Trophoblast cell (in vitro differentiated cells and primary cell): ENCODE measurements around the gene TMEM255B.

Source experiments
- DNase-seq, 2 donors: peaks; one replicate each; pipeline ENCODE4 v3.0.0-alpha.2; 2016
- H2AFZ ChIP-seq: 2 replicates; pipeline ENCODE4 v1.6.1; 2013; ENCODE audit warnings: low read length, moderate library complexity, mild to moderate bottlenecking; ENCODE audit not compliant: insufficient read depth, poor library complexity
- H2AK5ac ChIP-seq: 2 replicates; pipeline ENCODE4 v1.6.1; 2013; ENCODE audit warnings: mild to moderate bottlenecking, low read length
- H2BK120ac ChIP-seq: 2 replicates; pipeline ENCODE4 v1.6.1; 2013; ENCODE audit warnings: low read length, mild to moderate bottlenecking, moderate library complexity; ENCODE audit not compliant: insufficient read depth, poor library complexity
- H2BK12ac ChIP-seq: 2 replicates; pipeline ENCODE4 v1.6.1; 2013; ENCODE audit warnings: mild to moderate bottlenecking, low read length, moderate library complexity
- H2BK5ac ChIP-seq: 2 replicates; pipeline ENCODE4 v1.6.1; 2013; ENCODE audit warnings: low read length, low read depth, moderate library complexity, mild to moderate bottlenecking; ENCODE audit not compliant: poor library complexity
- H3K14ac ChIP-seq: 2 replicates; pipeline ENCODE4 v1.6.1; 2013; ENCODE audit warnings: mild to moderate bottlenecking, low read length
- H3K18ac ChIP-seq: 2 replicates; pipeline ENCODE4 v1.6.1; 2013; ENCODE audit warnings: mild to moderate bottlenecking, low read length
- H3K23ac ChIP-seq: 2 replicates; pipeline ENCODE4 v1.6.1; 2013; ENCODE audit warnings: low read length
- H3K27ac ChIP-seq: 2 replicates; pipeline ENCODE4 v1.5.1; 2013; ENCODE audit warnings: low read depth, mild to moderate bottlenecking, inconsistent platforms, low read length, moderate library complexity
- H3K27me3 ChIP-seq: 2 replicates; pipeline ENCODE4 v1.6.1; 2013; ENCODE audit warnings: inconsistent platforms, mild to moderate bottlenecking, low read length, moderate library complexity; ENCODE audit not compliant: insufficient read depth
- H3K36me3 ChIP-seq, 2 experiments: 1 replicate in 1 of 2; 2 replicates in 1 of 2; pipeline ENCODE4 v1.6.1; 2013; ENCODE audit warnings: low read length in 2 of 2, mild to moderate bottlenecking in 2 of 2, moderate library complexity in 1 of 2; ENCODE audit not compliant: insufficient read depth in 2 of 2, control insufficient read depth in 1 of 2
- H3K4ac ChIP-seq: 2 replicates; pipeline ENCODE4 v1.6.1; 2013; ENCODE audit warnings: low read depth, mild to moderate bottlenecking, low read length, moderate library complexity
- H3K4me1 ChIP-seq, 2 experiments: 1 replicate in 1 of 2; 2 replicates in 1 of 2; pipeline ENCODE4 v1.6.1; 2013; ENCODE audit warnings: low read length in 2 of 2, mild to moderate bottlenecking in 2 of 2, moderate library complexity in 1 of 2; ENCODE audit not compliant: insufficient read depth in 2 of 2, control insufficient read depth in 1 of 2
- H3K4me2 ChIP-seq: 2 replicates; pipeline ENCODE4 v1.6.1; 2013; ENCODE audit warnings: inconsistent platforms, mild to moderate bottlenecking, low read length, moderate library complexity
- H3K4me3 ChIP-seq: 2 replicates; pipeline ENCODE4 v1.5.1; 2013; ENCODE audit warnings: mild to moderate bottlenecking, low read depth, low read length, inconsistent platforms
- H3K79me1 ChIP-seq: one replicate; pipeline ENCODE4 v1.6.1; 2013; ENCODE audit warnings: low read length
- H3K79me2 ChIP-seq: 2 replicates; pipeline ENCODE4 v1.6.1; 2013; ENCODE audit warnings: low read length, mild to moderate bottlenecking; ENCODE audit not compliant: control insufficient read depth, insufficient read depth, poor library complexity
- H3K9ac ChIP-seq: 2 replicates; pipeline ENCODE4 v1.6.1; 2013; ENCODE audit warnings: mild to moderate bottlenecking, low read length
- H3K9me3 ChIP-seq: 2 replicates; pipeline ENCODE4 v1.6.1; 2013; ENCODE audit warnings: low read depth, mild to moderate bottlenecking, control low read depth, inconsistent platforms, low read length; ENCODE audit not compliant: insufficient read depth
- H4K12ac ChIP-seq: 2 replicates; pipeline ENCODE4 v1.6.1; 2013; ENCODE audit warnings: low read depth, mild to moderate bottlenecking, low read length, moderate library complexity
- H4K8ac ChIP-seq: 2 replicates; pipeline ENCODE4 v1.6.1; 2013; ENCODE audit warnings: low read depth, mild to moderate bottlenecking, low read length, moderate library complexity
- H4K91ac ChIP-seq: one replicate; pipeline ENCODE4 v1.6.1; 2013; ENCODE audit warnings: low read depth, mild to moderate bottlenecking, low read length, moderate library complexity
- WGBS: extraction: QIAGEN DNeasy Blood & Tissue Kit; methylation state at CpG from one replicate; pipeline ENCODE4 v1.1.7; 2013; ENCODE audit warnings: missing lambda C conversion rate; ENCODE audit not compliant: insufficient read length, insufficient coverage; ENCODE audit errors: extremely low coverage; 5-methylcytosine and 5-hydroxymethylcytosine counted together

The TMEM255B gene

DNA sequence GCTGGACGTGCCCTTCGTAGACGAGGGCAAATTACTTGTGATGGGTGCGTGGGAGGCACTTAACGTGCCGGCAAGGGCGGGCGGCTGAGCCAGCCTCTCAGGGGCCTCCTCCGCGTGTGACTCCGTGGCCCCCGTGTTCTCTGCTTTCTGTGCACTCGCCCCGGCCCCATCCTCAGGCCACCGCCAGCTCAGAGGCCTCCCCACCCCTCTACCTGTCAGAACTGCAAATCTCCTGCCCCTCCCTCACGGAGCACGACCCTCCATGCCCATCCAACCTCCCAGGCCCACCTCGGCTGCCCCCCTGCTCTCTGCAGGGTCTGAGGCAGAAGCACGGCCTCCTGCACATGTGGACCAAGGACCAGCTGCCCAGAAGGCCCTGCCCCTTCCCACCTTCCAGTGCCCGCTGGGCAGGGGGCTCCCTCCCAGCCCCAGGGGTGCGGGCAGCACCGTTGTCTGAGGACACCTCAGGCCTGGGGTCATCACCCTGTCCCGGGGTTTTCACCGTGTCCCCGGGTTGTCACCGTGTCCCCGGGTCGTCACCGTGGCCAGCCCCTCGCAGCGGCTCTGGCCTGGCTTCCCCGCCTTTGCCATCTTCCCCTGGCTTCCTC is 44.5 kb downstream of the TMEM255B start:
- Histone ChIP-seq H2BK5ac (no peak overlapping the region), H3K27ac (no peak overlapping the region), H2AFZ (no peak overlapping the region), H3K23ac (no peak overlapping the region), H3K4me3 (no peak overlapping the region), H3K79me1 (no peaks in the 10 kb centered on the region), H3K27me3 (no peaks in the 10 kb centered on the region), H3K9me3 (peaks cover 20% of the 10 kb centered on the region), H3K36me3 (no peaks in the 10 kb centered on the region), H2BK12ac (no peak overlapping the region), H3K4me1 (no peaks in the 10 kb centered on the region), H4K8ac (no peak overlapping the region), H3K4ac (no peak overlapping the region), H3K4me2 (no peak overlapping the region), H3K14ac (no peak overlapping the region), H4K91ac (no peak overlapping the region), H3K79me2 (no peaks in the 10 kb centered on the region), H2AK5ac (no peak overlapping the region), H3K9ac (no peak overlapping the region), H3K18ac (no peak overlapping the region), H2BK120ac (no peak overlapping the region), H4K12ac (no peak overlapping the region)
- no peak for DNase-seq
- WGBS = no CpG with 5 or more reads among the region's 32 CpGs

DNA sequence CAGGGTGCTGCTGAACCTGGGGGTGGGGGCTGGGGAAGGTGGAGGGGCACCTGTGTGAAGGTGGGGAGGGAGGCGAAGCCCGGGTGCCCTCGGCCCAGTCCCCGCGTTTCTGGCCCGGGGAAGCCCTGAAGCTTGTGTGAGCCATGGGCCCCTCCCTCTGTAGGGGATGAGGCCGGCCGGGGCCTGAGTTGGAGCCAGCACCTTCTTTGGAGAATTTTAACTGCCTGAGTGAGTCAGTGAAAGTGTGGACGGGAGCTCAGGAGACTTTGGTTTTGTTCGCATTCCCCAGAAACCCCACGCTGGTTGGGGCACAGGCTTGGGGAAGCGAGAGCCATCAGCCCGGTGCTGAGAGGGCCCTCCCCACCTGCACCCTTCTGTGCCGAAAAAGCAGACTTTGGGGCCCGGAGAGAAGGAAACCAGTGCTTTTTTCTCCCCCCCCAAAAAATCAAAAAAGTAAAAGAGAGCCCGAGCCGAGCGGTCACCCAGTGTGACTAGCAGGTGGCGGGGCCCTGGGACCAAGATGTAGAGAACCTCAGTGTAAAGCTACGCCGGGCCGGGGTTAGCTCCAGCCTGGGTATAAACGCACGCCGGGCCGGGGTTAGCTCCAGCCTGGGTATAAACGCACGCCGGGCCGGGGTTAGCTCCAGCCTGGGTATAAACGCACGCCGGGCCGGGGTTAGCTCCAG is 45.1 kb downstream of the TMEM255B start:
- Histone ChIP-seq H3K4ac (no peak overlapping the region), H2AK5ac (no peak overlapping the region), H2BK120ac (no peak overlapping the region), H3K4me1 (no peaks in the 10 kb centered on the region), H3K23ac (no peak overlapping the region), H3K79me1 (no peaks in the 10 kb centered on the region), H4K8ac (no peak overlapping the region), H2AFZ (no peak overlapping the region), H3K36me3 (no peaks in the 10 kb centered on the region), H2BK5ac (no peak overlapping the region), H3K18ac (no peak overlapping the region), H2BK12ac (no peak overlapping the region), H4K12ac (no peak overlapping the region), H3K27ac (no peak overlapping the region), H3K79me2 (no peaks in the 10 kb centered on the region), H3K9ac (no peak overlapping the region), H3K9me3 (peaks cover 24% of the 10 kb centered on the region), H4K91ac (no peak overlapping the region), H3K4me2 (no peak overlapping the region), H3K27me3 (no peaks in the 10 kb centered on the region), H3K4me3 (no peak overlapping the region), H3K14ac (no peak overlapping the region)
- WGBS = no CpG with 5 or more reads among the region's 34 CpGs
- no peak for DNase-seq

- H3K36me3 ChIP-seq = no peaks in the 10 kb centered on the region
- no peak for DNase-seq
- WGBS = no CpG with 5 or more reads among the region's 39 CpGs
- H3K27me3 ChIP-seq = no peaks in the 10 kb centered on the region
- H2BK12ac ChIP-seq = no peak overlapping the region
- H3K14ac ChIP-seq = no peak overlapping the region
- H3K23ac ChIP-seq = no peak overlapping the region
- no peak overlapping the region for H3K4ac ChIP-seq
- no peak overlapping the region for H3K9ac ChIP-seq
- no peaks in the 10 kb centered on the region for H3K79me2 ChIP-seq
- peaks cover 25% of the 10 kb centered on the region for H3K9me3 ChIP-seq
- no peaks in the 10 kb centered on the region for H3K4me1 ChIP-seq
- no peaks in the 10 kb centered on the region for H3K79me1 ChIP-seq
- no peak overlapping the region for H2BK120ac ChIP-seq
- no peak overlapping the region for H4K12ac ChIP-seq
- H2BK5ac ChIP-seq = no peak overlapping the region
- H4K91ac ChIP-seq = no peak overlapping the region
- H3K4me3 ChIP-seq = no peak overlapping the region
- H4K8ac ChIP-seq = no peak overlapping the region
- no peak overlapping the region for H2AK5ac ChIP-seq
- no peak overlapping the region for H3K27ac ChIP-seq
- H3K18ac ChIP-seq = no peak overlapping the region
- no peak overlapping the region for H3K4me2 ChIP-seq
- H2AFZ ChIP-seq = no peak overlapping the region
Measured at GRCh38 chr13:113804703-113805430, 45.8 kb downstream of the TMEM255B start.

GRCh38 chr13:113805431-113806103 is 46.5 kb downstream of the TMEM255B start:
- Histone ChIP-seq H3K27ac (no peak overlapping the region), H3K79me1 (no peaks in the 10 kb centered on the region), H3K27me3 (no peaks in the 10 kb centered on the region), H3K9ac (no peak overlapping the region), H3K4me3 (no peak overlapping the region), H2BK5ac (no peak overlapping the region), H3K14ac (no peak overlapping the region), H3K4ac (no peak overlapping the region), H4K8ac (no peak overlapping the region), H4K12ac (no peak overlapping the region), H3K23ac (no peak overlapping the region), H3K36me3 (no peaks in the 10 kb centered on the region), H2AK5ac (no peak overlapping the region), H3K4me2 (no peak overlapping the region), H3K9me3 (peaks cover 29% of the 10 kb centered on the region), H3K79me2 (no peaks in the 10 kb centered on the region), H2BK12ac (no peak overlapping the region), H2BK120ac (no peak overlapping the region), H4K91ac (no peak overlapping the region), H3K4me1 (no peaks in the 10 kb centered on the region), H2AFZ (no peak overlapping the region), H3K18ac (no peak overlapping the region)
- WGBS = no CpG with 5 or more reads among the region's 27 CpGs
- DNase-seq = no peak
